B cell (primary cell): Measurements from ENCODE around the gene SPECC1L. TPM values are rescaled to one million over a fixed set of nuclear protein-coding genes. Genes with fewer than 3 reads are reported as not detected.

Experiments used
- ATAC-seq: fragments of 200-7000 bp; cut with Tn5 transposase; one replicate; pipeline ENCODE4 v1.10.0; 2021; ENCODE audit warnings: low read depth, mild to moderate bottlenecking, moderate number of reproducible peaks, moderate library complexity
- CTCF ChIA-PET: fragments of 350-600 bp; sonication (Branson Sonifier 250); formaldehyde crosslinking; loops from one replicate; lab custom pipeline; 2021; ENCODE audit warnings: antibody characterized with exemption, inconsistent platforms; lab: Charles Lee
- POLR2A ChIA-PET: fragments of 350-600 bp; sonication (Branson Sonifier 250); formaldehyde crosslinking; loops from one replicate; lab custom pipeline; 2021; ENCODE audit warnings: antibody characterized with exemption; lab: Charles Lee
- DNase-seq: peaks from one replicate; pipeline ENCODE4 v3.0.0; 2013
- H2AFZ ChIP-seq: 2 replicates; pipeline ENCODE4 v1.6.1; 2012; ENCODE audit warnings: mild to moderate bottlenecking, low read depth, low read length; ENCODE audit not compliant: insufficient read depth, poor library complexity, severe bottlenecking
- H3K27ac ChIP-seq, 2 donors: 1 replicate in 1 of 2; 2 replicates in 1 of 2; pipeline ENCODE4 v1.5.1; 2012 to 2013; ENCODE audit warnings: low read length in 2 of 2, mild to moderate bottlenecking in 2 of 2, moderate library complexity in 1 of 2
- H3K27me3 ChIP-seq, 4 experiments: fragments of 200-600 bp in 1 of 4; sonication (generic) in 1 of 4; replicated peaks in 1 of 4; 1 replicate in 2 of 4; 2 replicates in 2 of 4; pipeline versions ENCODE4 v1.6.1 to v1.7.0; 2013 to 2016; ENCODE audit warnings: low read length in 3 of 4, mild to moderate bottlenecking in 2 of 4, mixed read lengths in 1 of 4, moderate library complexity in 1 of 4; ENCODE audit not compliant: insufficient read depth in 4 of 4, control insufficient read depth in 3 of 4; ENCODE audit errors: control extremely low read depth in 1 of 4
- H3K36me3 ChIP-seq, 2 experiments: replicated peaks in 1 of 2; 1 replicate in 1 of 2; 2 replicates in 1 of 2; pipeline versions ENCODE4 v1.6.1 to v1.7.1; 2013; ENCODE audit warnings: low read length in 1 of 2; ENCODE audit not compliant: insufficient read depth in 2 of 2, control insufficient read depth in 1 of 2; ENCODE audit errors: control extremely low read depth in 1 of 2, extremely low read depth in 1 of 2
- H3K4me1 ChIP-seq, 2 donors: fragments of 200-600 bp in 1 of 2; sonication (generic) in 1 of 2; 1 replicate in 1 of 2; 2 replicates in 1 of 2; pipeline versions ENCODE4 v1.5.1 to v1.6.1; 2013 to 2017; ENCODE audit warnings: low read length in 2 of 2; ENCODE audit not compliant: control insufficient read depth in 2 of 2, insufficient read depth in 2 of 2
- H3K4me2 ChIP-seq: replicated peaks from 2 replicates; pipeline ENCODE3; 2012; ENCODE audit warnings: mild to moderate bottlenecking, low read depth, low read length; ENCODE audit not compliant: poor library complexity, severe bottlenecking
- H3K4me3 ChIP-seq, 5 experiments: fragments of 200-600 bp in 1 of 5; sonication (generic) in 1 of 5; 1 replicate in 3 of 5; 2 replicates in 2 of 5; pipeline versions ENCODE4 v1.5.1 to v1.7.0; 2011 to 2016; ENCODE audit warnings: low read length in 4 of 5, mild to moderate bottlenecking in 4 of 5, low read depth in 2 of 5, control low read depth in 1 of 5, moderate library complexity in 1 of 5; ENCODE audit not compliant: insufficient read depth in 1 of 5; ENCODE audit errors: control extremely low read depth in 1 of 5, extremely low read depth in 1 of 5
- H3K79me2 ChIP-seq: fragments of 200-600 bp; sonication (generic); one replicate; pipeline ENCODE4 v1.6.0; 2016; ENCODE audit warnings: low read length; ENCODE audit not compliant: control insufficient read depth, insufficient read depth
- H3K9ac ChIP-seq: fragments of 200-600 bp; sonication (generic); 2 replicates; pipeline ENCODE4 v1.6.1; 2017; ENCODE audit warnings: mild to moderate bottlenecking, low read length, moderate library complexity
- H3K9me3 ChIP-seq, 3 donors: one replicate each; pipeline versions ENCODE4 v1.6.1 to v1.7.1; 2013; ENCODE audit warnings: low read length in 2 of 3; ENCODE audit not compliant: control insufficient read depth in 2 of 3, insufficient read depth in 1 of 3; ENCODE audit errors: control extremely low read depth in 1 of 3
- H4K20me1 ChIP-seq: 2 replicates; pipeline ENCODE4 v1.6.0; 2012; ENCODE audit warnings: mild to moderate bottlenecking, low read length; ENCODE audit not compliant: insufficient read depth, control insufficient read depth, poor library complexity, severe bottlenecking
- H3K27ac Mint-ChIP-seq: one replicate; pipeline ENCODE4 v1.8.0; 2021; ENCODE audit warnings: mixed read lengths
- H3K27me3 Mint-ChIP-seq: one replicate; pipeline ENCODE4 v1.8.0; 2021; ENCODE audit warnings: mixed read lengths
- H3K4me1 Mint-ChIP-seq: one replicate; pipeline ENCODE4 v1.8.0; 2021; ENCODE audit warnings: mixed read lengths
- H3K4me3 Mint-ChIP-seq: one replicate; pipeline ENCODE4 v1.8.0; 2021; ENCODE audit warnings: mixed read lengths
- H3K9me3 Mint-ChIP-seq: one replicate; pipeline ENCODE4 v1.8.0; 2022; ENCODE audit warnings: mixed read lengths; ENCODE audit not compliant: insufficient read depth
- EZH2 ChIP-seq: IDR thresholded peaks from 2 replicates; pipeline ENCODE4 v1.6.1; 2012; ENCODE audit warnings: borderline replicate concordance, low read depth, mild to moderate bottlenecking, moderate library complexity, low read length; ENCODE audit not compliant: insufficient read depth, poor library complexity, severe bottlenecking
- WGBS: methylation state at CpG from one replicate; pipeline ENCODE4 v1.1.5; 2013; ENCODE audit warnings: missing lambda C conversion rate; ENCODE audit not compliant: insufficient coverage; 5-methylcytosine and 5-hydroxymethylcytosine counted together
- intact Hi-C: fragments of 100-400 bp; cut with micrococcal nuclease; formaldehyde crosslinking; loops from one replicate; pipeline ENCODE4 v1.10.0; 2022
- polyA plus RNA-seq: library from polyadenylated mRNA; depleted of rRNA; stranded (reverse); fragments of >200 nt; gene quantifications from 2 replicates; pipeline ENCODE4 v1.2.3, GENCODE V29; 2012
- total RNA-seq, 2 donors: library from RNA; stranded (reverse); fragments of 120-200 nt in 1 of 2; gene quantifications; 1 replicate in 1 of 2; 2 replicates in 1 of 2; pipeline versions ENCODE4 v1.2.3 to v1.2.4, GENCODE V29; 2013 to 2022
- TF ChIP-seq, protein P1 (sequence below): fragments of 200-600 bp; IDR thresholded peaks from one replicate; pipeline ENCODE4 v1.8.0; 2022; ENCODE audit warnings: antibody characterized with exemption, mild to moderate bottlenecking

Gene SPECC1L
- total and polyA plus RNA-seq, 2 donors (not counting 1 experiment from before 2014, with no cell fraction given): 14.4 to 85.3 TPM

DNA sequence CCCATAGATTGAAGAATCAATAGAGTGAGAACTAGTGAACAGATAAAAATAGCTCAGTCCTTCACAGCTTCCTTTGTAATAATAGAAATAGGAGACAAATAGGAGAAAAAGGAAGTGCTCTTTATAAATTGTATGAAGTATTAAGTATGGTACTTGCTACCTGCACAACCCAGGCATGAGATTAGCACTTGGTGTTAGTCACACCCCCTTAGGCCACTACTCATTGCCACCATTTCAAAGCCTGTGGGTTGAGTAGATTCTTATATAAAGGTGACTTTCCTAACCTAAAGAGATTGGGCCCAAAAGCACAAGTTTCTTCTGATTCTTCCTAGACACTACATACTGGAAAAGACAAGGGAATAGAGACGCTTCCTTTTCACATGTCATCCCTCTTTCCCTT is 119.0 kb downstream of the SPECC1L start:
- POLR2A ChIA-PET: interaction anchor here (0.7 kb wide), 1 partner anchor 10 kb away, joined by 10 read pairs; no protein-coding TSS in a partner anchor
- CTCF ChIA-PET: no interaction called here

GRCh38 chr22:24390156-24390555 is 119.5 kb downstream of the SPECC1L start:
- peaks cover 12% of the 10 kb centered on the region for H4K20me1 ChIP-seq
- Mint-ChIP-seq H3K9me3 (no peaks in the 10 kb centered on the region), H3K4me1 (peaks cover 4% of the 10 kb centered on the region), H3K27me3 (no peaks in the 10 kb centered on the region), H3K27ac (no peak overlapping the region), H3K4me3 (no peak overlapping the region)
- no peak overlapping the region for H3K27ac ChIP-seq
- H2AFZ ChIP-seq: no peak overlapping the region
- no peak overlapping the region for H3K4me3 ChIP-seq
- peaks cover 8 to 15% of the 10 kb centered on the region in 2 experiments for H3K36me3 ChIP-seq
- no peaks in the 10 kb centered on the region for H3K9me3 ChIP-seq
- no peaks in the 10 kb centered on the region for H3K27me3 ChIP-seq
- POLR2A ChIA-PET: no interaction called here
- intact Hi-C loops: no loop called here
- H3K79me2 ChIP-seq: peaks cover 5% of the 10 kb centered on the region
- CTCF ChIA-PET: no interaction called here
- H3K4me2 ChIP-seq: no peak overlapping the region
- no peak overlapping the region for H3K9ac ChIP-seq
- H3K4me1 ChIP-seq: no peaks in the 10 kb centered on the region
- DNase-seq: no peak
- no peak for ATAC-seq
- no CpG with 5 or more reads among the region's 2 CpGs for WGBS
- no peak for TF ChIP-seq EZH2
- TF ChIP-seq, protein P1, sequence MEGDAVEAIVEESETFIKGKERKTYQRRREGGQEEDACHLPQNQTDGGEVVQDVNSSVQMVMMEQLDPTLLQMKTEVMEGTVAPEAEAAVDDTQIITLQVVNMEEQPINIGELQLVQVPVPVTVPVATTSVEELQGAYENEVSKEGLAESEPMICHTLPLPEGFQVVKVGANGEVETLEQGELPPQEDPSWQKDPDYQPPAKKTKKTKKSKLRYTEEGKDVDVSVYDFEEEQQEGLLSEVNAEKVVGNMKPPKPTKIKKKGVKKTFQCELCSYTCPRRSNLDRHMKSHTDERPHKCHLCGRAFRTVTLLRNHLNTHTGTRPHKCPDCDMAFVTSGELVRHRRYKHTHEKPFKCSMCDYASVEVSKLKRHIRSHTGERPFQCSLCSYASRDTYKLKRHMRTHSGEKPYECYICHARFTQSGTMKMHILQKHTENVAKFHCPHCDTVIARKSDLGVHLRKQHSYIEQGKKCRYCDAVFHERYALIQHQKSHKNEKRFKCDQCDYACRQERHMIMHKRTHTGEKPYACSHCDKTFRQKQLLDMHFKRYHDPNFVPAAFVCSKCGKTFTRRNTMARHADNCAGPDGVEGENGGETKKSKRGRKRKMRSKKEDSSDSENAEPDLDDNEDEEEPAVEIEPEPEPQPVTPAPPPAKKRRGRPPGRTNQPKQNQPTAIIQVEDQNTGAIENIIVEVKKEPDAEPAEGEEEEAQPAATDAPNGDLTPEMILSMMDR: no peak

More for the DNA sequence above, 119.0 kb downstream of the SPECC1L start:
- no peak overlapping the region for H3K9ac ChIP-seq
- H3K27ac ChIP-seq: no peak overlapping the region
- H3K27ac Mint-ChIP-seq: no peak overlapping the region
- WGBS: no CpG with 5 or more reads among the region's 1 CpG
- no peak for DNase-seq
- no peak overlapping the region for H3K4me3 Mint-ChIP-seq
- TF ChIP-seq, protein P1: no peak
- no peak for TF ChIP-seq EZH2
- no peaks in the 10 kb centered on the region for H3K9me3 ChIP-seq
- no peaks in the 10 kb centered on the region for H3K27me3 Mint-ChIP-seq
- H4K20me1 ChIP-seq: peaks cover 12% of the 10 kb centered on the region
- H3K36me3 ChIP-seq: peaks cover 8 to 14% of the 10 kb centered on the region in 2 experiments
- H3K4me1 ChIP-seq: no peaks in the 10 kb centered on the region
- no peak overlapping the region for H3K4me3 ChIP-seq
- no peak overlapping the region for H3K4me2 ChIP-seq
- intact Hi-C loops: no loop called here
- no peak overlapping the region for H2AFZ ChIP-seq
- peaks cover 5% of the 10 kb centered on the region for H3K79me2 ChIP-seq
- H3K27me3 ChIP-seq: no peaks in the 10 kb centered on the region
- peaks cover 4% of the 10 kb centered on the region for H3K4me1 Mint-ChIP-seq
- no peaks in the 10 kb centered on the region for H3K9me3 Mint-ChIP-seq
- no peak for ATAC-seq
